Measurements from ENCODE around the gene PPP1R7.
"Not testable (repeated sequence)": the region's sequence is repeated elsewhere in the genome, so short reads cannot be mapped to it uniquely, and the experiment has no call there.

Gene PPP1R7

GRCh38 chr2:241190291-241190981 is 40.2 kb downstream of the PPP1R7 start:
- no peaks in the 10 kb centered on the region; the same call in 1 of the 2 replicates for H3K27me3 ChIP-seq (replicated peaks; ENCODE audit: control insufficient read depth, insufficient read depth, low read length)
- DNase-seq (ENCODE audit: extremely low read depth, insufficient read length): no peak
- H3K4me3 ChIP-seq (replicated peaks; ENCODE audit: low read depth, low read length): no peak overlapping the region

GRCh38 chr2:241191081-241191480 is 40.8 kb downstream of the PPP1R7 start:
- no peaks in the 10 kb centered on the region; the same call in 1 of the 2 replicates for H3K27me3 ChIP-seq (replicated peaks; ENCODE audit: control insufficient read depth, insufficient read depth, low read length)
- H3K36me3 ChIP-seq (ENCODE audit: control insufficient read depth, insufficient read depth, low read length): no peaks in the 10 kb centered on the region
- no peak for TF ChIP-seq CTCF (IDR thresholded peaks at IDR 0.05; ENCODE audit: insufficient read depth, low read length, poor library complexity, severe bottlenecking)
- DNase-seq (ENCODE audit: extremely low read depth, insufficient read length): no peak
- no peak overlapping the region for H3K4me3 ChIP-seq (replicated peaks; ENCODE audit: low read depth, low read length)

More at GRCh38 chr2:241190291-241190981, 40.2 kb downstream of the PPP1R7 start:
- no peaks in the 10 kb centered on the region for H3K36me3 ChIP-seq (ENCODE audit: control insufficient read depth, insufficient read depth, low read length)
- TF ChIP-seq CTCF (IDR thresholded peaks at IDR 0.05; ENCODE audit: insufficient read depth, low read length, poor library complexity, severe bottlenecking): no peak

GRCh38 chr2:241193271-241193670 is 43.0 kb downstream of the PPP1R7 start:
- no peaks in the 10 kb centered on the region; the same call in 1 of the 2 replicates for H3K27me3 ChIP-seq (replicated peaks; ENCODE audit: control insufficient read depth, insufficient read depth, low read length)
- no peak overlapping the region for H3K4me3 ChIP-seq (replicated peaks; ENCODE audit: low read depth, low read length)
- H3K36me3 ChIP-seq (ENCODE audit: control insufficient read depth, insufficient read depth, low read length): no peaks in the 10 kb centered on the region
- no peak for TF ChIP-seq CTCF (IDR thresholded peaks at IDR 0.05; ENCODE audit: insufficient read depth, low read length, poor library complexity, severe bottlenecking)
- no peak for DNase-seq (ENCODE audit: extremely low read depth, insufficient read length)

GRCh38 chr2:241194811-241195210 is 44.5 kb downstream of the PPP1R7 start:
- Histone ChIP-seq H3K27me3 (replicated peaks; ENCODE audit: control insufficient read depth, insufficient read depth, low read length) (no peaks in the 10 kb centered on the region; the same call in 1 of the 2 replicates), H3K4me3 (replicated peaks; ENCODE audit: low read depth, low read length) (no peak overlapping the region), H3K36me3 (ENCODE audit: control insufficient read depth, insufficient read depth, low read length) (no peaks in the 10 kb centered on the region)
- DNase-seq (ENCODE audit: extremely low read depth, insufficient read length): no peak
- TF ChIP-seq CTCF (IDR thresholded peaks at IDR 0.05; ENCODE audit: insufficient read depth, low read length, poor library complexity, severe bottlenecking): no peak

GRCh38 chr2:241195506-241196130 is 45.4 kb downstream of the PPP1R7 start:
- DNase-seq (ENCODE audit: extremely low read depth, insufficient read length): no peak
- H3K27me3 ChIP-seq (replicated peaks; ENCODE audit: control insufficient read depth, insufficient read depth, low read length): no peaks in the 10 kb centered on the region
- no peak for TF ChIP-seq CTCF (IDR thresholded peaks at IDR 0.05; ENCODE audit: insufficient read depth, low read length, poor library complexity, severe bottlenecking)
- no peak overlapping the region for H3K4me3 ChIP-seq (replicated peaks; ENCODE audit: low read depth, low read length)
- no peaks in the 10 kb centered on the region for H3K36me3 ChIP-seq (ENCODE audit: control insufficient read depth, insufficient read depth, low read length)

GRCh38 chr2:241197246-241197645 is 47.0 kb downstream of the PPP1R7 start:
- not testable (repeated sequence) for DNase-seq (ENCODE audit: extremely low read depth, insufficient read length); H3K36me3 ChIP-seq (ENCODE audit: control insufficient read depth, insufficient read depth, low read length); H3K4me3 ChIP-seq (replicated peaks; ENCODE audit: low read depth, low read length); H3K27me3 ChIP-seq (replicated peaks; ENCODE audit: control insufficient read depth, insufficient read depth, low read length)
